ENCODE measurements around the gene PLCB3. TPM values are rescaled to one million over a fixed set of nuclear protein-coding genes. Genes with fewer than 3 reads are reported as not detected.

The PLCB3 gene
- total and polyA plus RNA-seq, 5 experiments from 2014 or later = 0.20 to 8.8 (median 0.51) TPM

- ATAC-seq = no peak
- H3K4me1 Mint-ChIP-seq = peaks cover 10 to 31% (median 29%) of the 10 kb centered on the region in 4 donors
- peaks cover 2 to 17% (median 11%) of the 10 kb centered on the region in 5 donors for H3K27me3 Mint-ChIP-seq
- H3K27ac Mint-ChIP-seq = peak overlapping the region in 2 of 10 donors; percentile 29 to 75
- H3K36me3 Mint-ChIP-seq = no peaks in the 10 kb centered on the region
- peak in 1 of 10 donors; percentile 57 for DNase-seq
- H3K4me3 Mint-ChIP-seq = peak overlapping the region in 5 of 10 donors; percentile 18 to 62 (median 36)
- no peaks in the 10 kb centered on the region for H3K9me3 Mint-ChIP-seq
- POLR2A ChIA-PET = interaction anchor here (0.5 to 9.9 kb wide), 3 partner anchors 16 to 83 kb away, joined by 3 to 140 read pairs (median 5); no protein-coding TSS in a partner anchor
These were observed 36.5 kb downstream of the PLCB3 start for GRCh38 chr11:64287676-64288352.

GRCh38 chr11:64288353-64288750, 37.0 kb downstream of the PLCB3 start:
- peak overlapping the region in 1 of 10 donors; percentile 22 for H3K4me3 Mint-ChIP-seq
- no peak for ATAC-seq

GRCh38 chr11:64289002-64289564, 37.8 kb downstream of the PLCB3 start:
- ATAC-seq = no peak
- H3K27ac Mint-ChIP-seq = peak overlapping the region in 2 of 10 donors; percentile 10 to 35
- H3K4me3 Mint-ChIP-seq = peak overlapping the region in 1 of 10 donors; percentile 56

More at GRCh38 chr11:64288353-64288750, 37.0 kb downstream of the PLCB3 start:
- H3K9me3 Mint-ChIP-seq = no peaks in the 10 kb centered on the region
- H3K27ac Mint-ChIP-seq = peak overlapping the region in 2 of 10 donors; percentile 29 to 56
- POLR2A ChIA-PET = interaction anchor here (2.5 to 9.9 kb wide), 2 partner anchors 16 to 18 kb away, joined by 5 to 140 read pairs; no protein-coding TSS in a partner anchor
- DNase-seq = no peak
- peaks cover 3 to 22% (median 16%) of the 10 kb centered on the region in 5 donors for H3K27me3 Mint-ChIP-seq
- peaks cover 7 to 31% (median 26%) of the 10 kb centered on the region in 4 donors for H3K4me1 Mint-ChIP-seq
- no peaks in the 10 kb centered on the region for H3K36me3 Mint-ChIP-seq

GRCh38 chr11:64290352-64291261, 39.3 kb downstream of the PLCB3 start:
- no peak for ATAC-seq
- Mint-ChIP-seq H3K4me3 (peak overlapping the region; percentile 48 to 83 (median 74)), H3K36me3 (no peaks in the 10 kb centered on the region), H3K27ac (peak overlapping the region in 3 of 10 donors; percentile 47 to 83 (median 66)), H3K9me3 (no peaks in the 10 kb centered on the region), H3K27me3 (peaks cover 15 to 45% (median 27%) of the 10 kb centered on the region in 5 donors), H3K4me1 (peaks cover 5 to 22% (median 19%) of the 10 kb centered on the region in 4 donors)
- no peak for DNase-seq
- POLR2A ChIA-PET = interaction anchor here (0.6 to 9.9 kb wide), 5 partner anchors 12 to 74 kb away, joined by 3 to 140 read pairs (median 4); partner anchors contain the start of gene PPP1R14B

More at GRCh38 chr11:64289002-64289564, 37.8 kb downstream of the PLCB3 start:
- Mint-ChIP-seq H3K9me3 (no peaks in the 10 kb centered on the region), H3K4me1 (peaks cover 5 to 26% (median 20%) of the 10 kb centered on the region in 4 donors), H3K27me3 (peaks cover 8 to 29% (median 17%) of the 10 kb centered on the region in 5 donors), H3K36me3 (no peaks in the 10 kb centered on the region)
- POLR2A ChIA-PET = interaction anchor here (1.1 to 9.9 kb wide), 3 partner anchors 13 to 19 kb away, joined by 3 to 140 read pairs (median 5); no protein-coding TSS in a partner anchor
- DNase-seq = peak in 1 of 10 donors; percentile 58

- Mint-ChIP-seq H3K27me3 (peaks cover 17 to 51% (median 34%) of the 10 kb centered on the region in 5 donors), H3K4me1 (peaks cover 5 to 20% (median 16%) of the 10 kb centered on the region in 4 donors), H3K27ac (peak within 1 kb of the TSS in 3 of 10 donors; percentile 47 to 83 (median 66)), H3K4me3 (peak within 1 kb of the TSS; percentile 48 to 83 (median 74)), H3K9me3 (no peaks in the 10 kb centered on the region), H3K36me3 (no peaks in the 10 kb centered on the region)
- POLR2A ChIA-PET = interaction anchor here (9.9 kb wide), 1 partner anchor 21 kb away, joined by 140 read pairs; no protein-coding TSS in a partner anchor
- DNase-seq (no peak), ATAC-seq (no peak)
These were observed 40.0 kb downstream of the PLCB3 start, which contains the start of gene KCNK4 for GRCh38 chr11:64291262-64291751. Gene KCNK4, plus strand, starts transcription at chr11:64291302. Its CDS starts 1,717 bp downstream, at chr11:64293019.

- no peaks in the 10 kb centered on the region for H3K36me3 Mint-ChIP-seq
- ATAC-seq (peak; percentile 75 to 78), DNase-seq (peak in 2 of 10 donors; percentile 28 to 30)
- peaks cover 21 to 57% (median 38%) of the 10 kb centered on the region in 5 donors for H3K27me3 Mint-ChIP-seq
- peaks cover 5 to 14% (median 10%) of the 10 kb centered on the region in 4 donors for H3K4me1 Mint-ChIP-seq
- H3K4me3 Mint-ChIP-seq = peak overlapping the region in 3 of 10 donors; percentile 61 to 75 (median 75)
- POLR2A ChIA-PET = no interaction called here
- no peak overlapping the region for H3K27ac Mint-ChIP-seq
- no peaks in the 10 kb centered on the region for H3K9me3 Mint-ChIP-seq
These were observed 40.6 kb downstream of the PLCB3 start for GRCh38 chr11:64291752-64292459.

GRCh38 chr11:64292460-64293254, 41.3 kb downstream of the PLCB3 start:
- ATAC-seq (no peak), DNase-seq (peak in 2 of 10 donors; percentile 18 to 59)
- peaks cover 6 to 19% (median 12%) of the 10 kb centered on the region in 4 donors for H3K4me1 Mint-ChIP-seq
- POLR2A ChIA-PET = interaction anchor here (0.8 to 1.5 kb wide), 2 partner anchors 22 to 108 kb away, joined by 3 to 5 read pairs; no protein-coding TSS in a partner anchor
- H3K27ac Mint-ChIP-seq = no peak overlapping the region
- H3K9me3 Mint-ChIP-seq = no peaks in the 10 kb centered on the region
- H3K36me3 Mint-ChIP-seq = no peaks in the 10 kb centered on the region
- H3K4me3 Mint-ChIP-seq = peak overlapping the region; percentile 37 to 75 (median 62)
- H3K27me3 Mint-ChIP-seq = peaks cover 25 to 64% (median 43%) of the 10 kb centered on the region in 5 donors

DNA sequence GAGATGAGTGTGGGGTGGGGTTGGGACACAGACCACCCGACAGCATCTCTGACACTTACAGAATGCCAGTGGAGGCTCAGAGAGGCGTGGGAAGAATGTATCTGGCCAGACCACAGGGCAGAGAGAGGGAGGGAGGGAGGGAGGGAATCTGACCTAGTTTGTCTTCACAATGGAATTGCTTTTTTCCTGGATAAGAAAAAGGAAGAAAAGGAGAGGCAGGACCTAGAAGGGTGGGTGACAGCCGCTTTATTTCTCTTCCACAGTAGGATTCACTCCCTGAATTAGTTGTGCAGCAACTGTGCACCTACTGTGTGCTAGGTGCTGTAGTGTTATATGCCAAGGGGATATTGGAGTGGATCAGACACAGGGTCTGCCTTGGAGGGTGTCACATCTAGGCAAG, 43.4 kb downstream of the PLCB3 start:
- POLR2A ChIA-PET = interaction anchor here (0.7 kb wide), 2 partner anchors 11 to 485 kb away, joined by 3 read pairs; no protein-coding TSS in a partner anchor
- DNase-seq (no peak), ATAC-seq (no peak)
- Mint-ChIP-seq H3K4me3 (no peak overlapping the region), H3K27ac (no peak overlapping the region), H3K36me3 (peaks cover 0 to 2% (median 0%) of the 10 kb centered on the region in 3 donors), H3K9me3 (no peaks in the 10 kb centered on the region), H3K27me3 (peaks cover 29 to 81% (median 57%) of the 10 kb centered on the region in 5 donors), H3K4me1 (peaks cover 9 to 30% (median 22%) of the 10 kb centered on the region in 4 donors)

DNA sequence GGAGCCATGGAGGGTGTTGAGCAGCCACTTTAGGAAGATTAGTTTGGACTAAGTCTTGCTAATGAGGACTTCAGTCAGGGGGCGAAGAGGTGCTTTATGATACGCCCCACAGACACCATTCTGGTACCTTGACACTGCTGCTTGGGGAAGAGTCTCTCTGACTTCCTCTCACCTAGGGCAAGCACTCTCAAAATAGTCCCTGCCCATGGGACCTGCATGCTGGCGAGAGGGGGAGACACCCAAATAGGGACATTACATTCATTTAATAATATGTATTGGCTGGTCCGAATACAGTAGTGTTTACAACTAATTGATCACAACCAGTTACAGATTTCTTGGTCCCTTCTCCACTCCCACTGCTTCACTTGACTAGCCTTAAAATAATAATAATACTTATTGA, 44.4 kb downstream of the PLCB3 start:
- POLR2A ChIA-PET = interaction anchor here (0.7 kb wide), 1 partner anchor 12 kb away, joined by 3 read pairs; no protein-coding TSS in a partner anchor
- Mint-ChIP-seq H3K9me3 (no peaks in the 10 kb centered on the region), H3K36me3 (peaks cover 0 to 2% (median 0%) of the 10 kb centered on the region in 3 donors), H3K4me1 (peaks cover 10 to 36% (median 28%) of the 10 kb centered on the region in 4 donors), H3K27ac (no peak overlapping the region), H3K4me3 (no peak overlapping the region), H3K27me3 (peaks cover 33 to 86% (median 55%) of the 10 kb centered on the region in 5 donors)
- DNase-seq = no peak
- no peak for ATAC-seq

- Mint-ChIP-seq H3K27ac (no peak overlapping the region), H3K9me3 (no peaks in the 10 kb centered on the region), H3K27me3 (peaks cover 35 to 85% (median 56%) of the 10 kb centered on the region in 5 donors), H3K4me1 (peaks cover 10 to 35% (median 29%) of the 10 kb centered on the region in 4 donors), H3K4me3 (no peak overlapping the region), H3K36me3 (peaks cover 0 to 2% (median 0%) of the 10 kb centered on the region in 3 donors)
- DNase-seq = no peak
- no peak for ATAC-seq
- POLR2A ChIA-PET = interaction anchor here (1.0 kb wide), 1 partner anchor 27 kb away, joined by 3 read pairs; no protein-coding TSS in a partner anchor
These were observed 44.9 kb downstream of the PLCB3 start for GRCh38 chr11:64296236-64296635.
